SK-N-SH treated with all-trans-retinoic acid at 6 μM for 48 hours (cell line): ENCODE measurements around the gene MIA2.

Experiments used
- ATAC-seq: fragments of 200-7000 bp; cut with Tn5 transposase; 3 replicates; pipeline ENCODE4 v1.9.1; 2020; ENCODE audit warnings: mild to moderate bottlenecking, moderate library complexity
- ARNTL ChIP-seq: fragments of 450-650 bp; formaldehyde crosslinking; IDR thresholded peaks from 2 replicates; pipeline ENCODE4 v1.5.0; 2020; ENCODE audit warnings: low read depth, mild to moderate bottlenecking, moderate library complexity, borderline replicate concordance
- BACH2 ChIP-seq: fragments of 250-450 bp; sonication (Bioruptor Pico); IDR thresholded peaks from 2 replicates; pipeline ENCODE4 v1.9.0; 2021; ENCODE audit warnings: mild to moderate bottlenecking, borderline replicate concordance
- CSDC2 ChIP-seq: fragments of 250-450 bp; sonication (Bioruptor Pico); IDR thresholded peaks from 2 replicates; pipeline ENCODE4 v1.5.0; 2020; ENCODE audit warnings: mild to moderate bottlenecking, moderate library complexity
- ESRRG ChIP-seq: fragments of 250-450 bp; sonication (Bioruptor Pico); IDR thresholded peaks from 2 replicates; pipeline ENCODE4 v1.6.1; 2021; ENCODE audit warnings: mild to moderate bottlenecking
- GLIS3 ChIP-seq: fragments of 250-450 bp; sonication (Bioruptor Pico); IDR thresholded peaks from 2 replicates; pipeline ENCODE4 v1.5.0; 2020; ENCODE audit warnings: mild to moderate bottlenecking, moderate library complexity
- ISL1 ChIP-seq: fragments of 250-450 bp; sonication (Bioruptor Pico); IDR thresholded peaks from 2 replicates; pipeline ENCODE4 v2.1.2; 2022; ENCODE audit warnings: mild to moderate bottlenecking, moderate library complexity
- OSR1 ChIP-seq: fragments of 250-450 bp; sonication (Bioruptor Pico); IDR thresholded peaks from 2 replicates; pipeline ENCODE4 v1.8.0; 2022; ENCODE audit warnings: moderate library complexity, mild to moderate bottlenecking, inconsistent platforms
- PPARA ChIP-seq: fragments of 250-450 bp; sonication (Bioruptor Pico); IDR thresholded peaks from 2 replicates; pipeline ENCODE4 v1.5.0; 2020; ENCODE audit warnings: mild to moderate bottlenecking, borderline replicate concordance
- RARB ChIP-seq: fragments of 250-450 bp; sonication (Bioruptor Pico); IDR thresholded peaks from 2 replicates; pipeline ENCODE4 v1.8.0; 2021; ENCODE audit warnings: mild to moderate bottlenecking, moderate library complexity
- SNAI2 ChIP-seq: fragments of 250-450 bp; sonication (Bioruptor Pico); IDR thresholded peaks from 2 replicates; pipeline ENCODE4 v1.5.0; 2020; ENCODE audit warnings: mild to moderate bottlenecking, moderate library complexity
- TCF4 ChIP-seq: fragments of 250-450 bp; sonication (Bioruptor Pico); IDR thresholded peaks from 2 replicates; pipeline ENCODE4 v1.8.0; 2021; ENCODE audit warnings: mild to moderate bottlenecking, moderate library complexity, borderline replicate concordance
- TOX ChIP-seq: fragments of 250-450 bp; sonication (Bioruptor Pico); IDR thresholded peaks from 2 replicates; pipeline ENCODE4 v1.8.0; 2021; ENCODE audit warnings: mild to moderate bottlenecking, moderate library complexity, borderline replicate concordance
- ZC3H10 ChIP-seq: fragments of 250-450 bp; sonication (Bioruptor Pico); IDR thresholded peaks from 2 replicates; pipeline ENCODE4 v1.5.1; 2021; ENCODE audit warnings: mild to moderate bottlenecking, moderate library complexity
- ZFP3 ChIP-seq: fragments of 250-450 bp; sonication (Bioruptor Pico); IDR thresholded peaks from 2 replicates; pipeline ENCODE4 v1.5.0; 2020; ENCODE audit warnings: mild to moderate bottlenecking, moderate library complexity
- ZFP30 ChIP-seq: fragments of 450-650 bp; formaldehyde crosslinking; IDR thresholded peaks from 2 replicates; pipeline ENCODE4 v1.5.0; 2022; ENCODE audit warnings: mild to moderate bottlenecking, moderate library complexity
- ZNF565 ChIP-seq: fragments of 450-650 bp; formaldehyde crosslinking; conservative IDR thresholded peaks from 2 replicates; pipeline ENCODE4 v1.5.0; 2020; ENCODE audit warnings: low read depth, mild to moderate bottlenecking, moderate library complexity
- ZNF70 ChIP-seq: fragments of 450-650 bp; formaldehyde crosslinking; IDR thresholded peaks from 2 replicates; pipeline ENCODE4 v1.5.0; 2020; ENCODE audit warnings: mild to moderate bottlenecking, moderate library complexity
- ZNF8 ChIP-seq: fragments of 450-650 bp; formaldehyde crosslinking; IDR thresholded peaks from 2 replicates; pipeline ENCODE4 v1.5.0; 2020; ENCODE audit warnings: mild to moderate bottlenecking, moderate library complexity
- TF ChIP-seq, protein P1 (sequence below): fragments of 250-450 bp; sonication (Bioruptor Pico); IDR thresholded peaks from 2 replicates; pipeline ENCODE4 v1.8.0; 2020; ENCODE audit warnings: mild to moderate bottlenecking, moderate library complexity, borderline replicate concordance
- TF ChIP-seq, protein P2 (sequence below): fragments of 250-450 bp; sonication (Bioruptor Pico); IDR thresholded peaks from 2 replicates; pipeline ENCODE4 v1.5.1; 2020; ENCODE audit warnings: low read depth, mild to moderate bottlenecking, moderate library complexity
- TF ChIP-seq, protein P3 (sequence below): fragments of 250-450 bp; sonication (Bioruptor Pico); IDR thresholded peaks from 2 replicates; pipeline ENCODE4 v1.5.0; 2020; ENCODE audit warnings: mild to moderate bottlenecking, moderate library complexity
- TF ChIP-seq, protein P4 (sequence below): fragments of 250-450 bp; sonication (Bioruptor Pico); IDR thresholded peaks from 2 replicates; pipeline ENCODE4 v1.5.1; 2021; ENCODE audit warnings: mild to moderate bottlenecking, moderate library complexity
- TF ChIP-seq, protein P5 (sequence below): fragments of 250-450 bp; sonication (Bioruptor Pico); IDR thresholded peaks from 2 replicates; pipeline ENCODE4 v1.8.0; 2021; ENCODE audit warnings: low read depth, mild to moderate bottlenecking, moderate library complexity, borderline replicate concordance

MIA2 gene

DNA sequence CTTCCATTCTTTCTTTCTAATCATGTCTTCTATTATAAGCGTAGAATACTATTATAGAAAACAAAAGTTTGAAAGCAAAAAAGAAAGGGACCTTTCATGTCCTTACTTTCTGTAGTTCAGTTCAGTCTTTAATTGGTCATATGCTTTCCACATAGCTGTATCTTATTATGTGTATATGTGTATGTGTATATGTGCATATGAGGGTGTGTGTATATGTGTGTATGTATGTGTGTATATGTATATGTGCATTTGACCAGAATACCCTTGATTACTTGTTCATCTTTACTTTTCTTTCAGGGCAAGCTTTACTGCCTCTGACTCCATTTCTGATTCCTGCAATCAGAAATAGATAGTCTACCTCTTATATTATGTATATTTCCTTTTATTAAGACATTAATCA is 109.9 kb downstream of the MIA2 start:
- ATAC-seq = no peak
- TF ChIP-seq, protein P1, sequence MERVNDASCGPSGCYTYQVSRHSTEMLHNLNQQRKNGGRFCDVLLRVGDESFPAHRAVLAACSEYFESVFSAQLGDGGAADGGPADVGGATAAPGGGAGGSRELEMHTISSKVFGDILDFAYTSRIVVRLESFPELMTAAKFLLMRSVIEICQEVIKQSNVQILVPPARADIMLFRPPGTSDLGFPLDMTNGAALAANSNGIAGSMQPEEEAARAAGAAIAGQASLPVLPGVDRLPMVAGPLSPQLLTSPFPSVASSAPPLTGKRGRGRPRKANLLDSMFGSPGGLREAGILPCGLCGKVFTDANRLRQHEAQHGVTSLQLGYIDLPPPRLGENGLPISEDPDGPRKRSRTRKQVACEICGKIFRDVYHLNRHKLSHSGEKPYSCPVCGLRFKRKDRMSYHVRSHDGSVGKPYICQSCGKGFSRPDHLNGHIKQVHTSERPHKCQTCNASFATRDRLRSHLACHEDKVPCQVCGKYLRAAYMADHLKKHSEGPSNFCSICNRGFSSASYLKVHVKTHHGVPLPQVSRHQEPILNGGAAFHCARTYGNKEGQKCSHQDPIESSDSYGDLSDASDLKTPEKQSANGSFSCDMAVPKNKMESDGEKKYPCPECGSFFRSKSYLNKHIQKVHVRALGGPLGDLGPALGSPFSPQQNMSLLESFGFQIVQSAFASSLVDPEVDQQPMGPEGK (CRISPR knock-in tag) = no peak
- no peak for TF ChIP-seq ZNF565
- TF ChIP-seq ARNTL (CRISPR knock-in tag) = no peak
- no peak for TF ChIP-seq PPARA
- TF ChIP-seq ZFP3 (CRISPR knock-in tag) = no peak
- TF ChIP-seq TCF4 = no peak
- TF ChIP-seq ZFP30 (CRISPR knock-in tag) = no peak
- no peak for TF ChIP-seq GLIS3 (CRISPR knock-in tag)
- TF ChIP-seq, all 23 proteins: peak for 0

DNA sequence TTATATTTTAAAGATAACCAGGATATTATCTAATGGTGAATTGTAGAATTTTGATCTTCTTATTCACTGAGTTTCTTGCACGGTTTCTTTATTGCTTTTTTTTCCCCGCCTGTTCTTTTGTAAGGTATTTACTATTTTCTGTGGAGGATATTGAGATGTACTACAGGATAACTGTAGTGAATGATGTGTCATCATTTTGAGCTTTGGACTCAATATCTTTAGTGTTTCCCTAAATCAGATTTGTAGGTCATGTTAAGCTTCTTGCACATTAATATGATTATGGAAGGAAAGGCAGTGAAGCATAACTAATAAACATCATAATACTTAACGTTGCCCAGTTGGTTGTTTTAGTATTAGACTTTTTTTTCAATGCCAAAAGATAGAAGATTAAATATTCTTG is 117.2 kb downstream of the MIA2 start:
- ATAC-seq = no peak
- TF ChIP-seq, protein P2, sequence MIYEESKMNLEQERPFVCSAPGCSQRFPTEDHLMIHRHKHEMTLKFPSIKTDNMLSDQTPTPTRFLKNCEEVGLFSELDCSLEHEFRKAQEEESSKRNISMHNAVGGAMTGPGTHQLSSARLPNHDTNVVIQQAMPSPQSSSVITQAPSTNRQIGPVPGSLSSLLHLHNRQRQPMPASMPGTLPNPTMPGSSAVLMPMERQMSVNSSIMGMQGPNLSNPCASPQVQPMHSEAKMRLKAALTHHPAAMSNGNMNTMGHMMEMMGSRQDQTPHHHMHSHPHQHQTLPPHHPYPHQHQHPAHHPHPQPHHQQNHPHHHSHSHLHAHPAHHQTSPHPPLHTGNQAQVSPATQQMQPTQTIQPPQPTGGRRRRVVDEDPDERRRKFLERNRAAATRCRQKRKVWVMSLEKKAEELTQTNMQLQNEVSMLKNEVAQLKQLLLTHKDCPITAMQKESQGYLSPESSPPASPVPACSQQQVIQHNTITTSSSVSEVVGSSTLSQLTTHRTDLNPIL (CRISPR knock-in tag) = no peak
- TF ChIP-seq, protein P1 (CRISPR knock-in tag) = no peak
- TF ChIP-seq ISL1 (CRISPR knock-in tag) (no peak), RARB (no peak), ZNF70 (CRISPR knock-in tag) (no peak), GLIS3 (CRISPR knock-in tag) (no peak), PPARA (no peak), ZNF8 (CRISPR knock-in tag) (no peak), BACH2 (no peak), ZFP3 (CRISPR knock-in tag) (no peak), ZC3H10 (no peak), ESRRG (CRISPR knock-in tag) (no peak), TCF4 (no peak), ARNTL (CRISPR knock-in tag) (no peak), TOX (CRISPR knock-in tag) (no peak)
- TF ChIP-seq, protein P3, sequence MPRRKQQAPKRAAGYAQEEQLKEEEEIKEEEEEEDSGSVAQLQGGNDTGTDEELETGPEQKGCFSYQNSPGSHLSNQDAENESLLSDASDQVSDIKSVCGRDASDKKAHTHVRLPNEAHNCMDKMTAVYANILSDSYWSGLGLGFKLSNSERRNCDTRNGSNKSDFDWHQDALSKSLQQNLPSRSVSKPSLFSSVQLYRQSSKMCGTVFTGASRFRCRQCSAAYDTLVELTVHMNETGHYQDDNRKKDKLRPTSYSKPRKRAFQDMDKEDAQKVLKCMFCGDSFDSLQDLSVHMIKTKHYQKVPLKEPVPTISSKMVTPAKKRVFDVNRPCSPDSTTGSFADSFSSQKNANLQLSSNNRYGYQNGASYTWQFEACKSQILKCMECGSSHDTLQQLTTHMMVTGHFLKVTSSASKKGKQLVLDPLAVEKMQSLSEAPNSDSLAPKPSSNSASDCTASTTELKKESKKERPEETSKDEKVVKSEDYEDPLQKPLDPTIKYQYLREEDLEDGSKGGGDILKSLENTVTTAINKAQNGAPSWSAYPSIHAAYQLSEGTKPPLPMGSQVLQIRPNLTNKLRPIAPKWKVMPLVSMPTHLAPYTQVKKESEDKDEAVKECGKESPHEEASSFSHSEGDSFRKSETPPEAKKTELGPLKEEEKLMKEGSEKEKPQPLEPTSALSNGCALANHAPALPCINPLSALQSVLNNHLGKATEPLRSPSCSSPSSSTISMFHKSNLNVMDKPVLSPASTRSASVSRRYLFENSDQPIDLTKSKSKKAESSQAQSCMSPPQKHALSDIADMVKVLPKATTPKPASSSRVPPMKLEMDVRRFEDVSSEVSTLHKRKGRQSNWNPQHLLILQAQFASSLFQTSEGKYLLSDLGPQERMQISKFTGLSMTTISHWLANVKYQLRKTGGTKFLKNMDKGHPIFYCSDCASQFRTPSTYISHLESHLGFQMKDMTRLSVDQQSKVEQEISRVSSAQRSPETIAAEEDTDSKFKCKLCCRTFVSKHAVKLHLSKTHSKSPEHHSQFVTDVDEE (CRISPR knock-in tag) = no peak
- TF ChIP-seq, protein P4, sequence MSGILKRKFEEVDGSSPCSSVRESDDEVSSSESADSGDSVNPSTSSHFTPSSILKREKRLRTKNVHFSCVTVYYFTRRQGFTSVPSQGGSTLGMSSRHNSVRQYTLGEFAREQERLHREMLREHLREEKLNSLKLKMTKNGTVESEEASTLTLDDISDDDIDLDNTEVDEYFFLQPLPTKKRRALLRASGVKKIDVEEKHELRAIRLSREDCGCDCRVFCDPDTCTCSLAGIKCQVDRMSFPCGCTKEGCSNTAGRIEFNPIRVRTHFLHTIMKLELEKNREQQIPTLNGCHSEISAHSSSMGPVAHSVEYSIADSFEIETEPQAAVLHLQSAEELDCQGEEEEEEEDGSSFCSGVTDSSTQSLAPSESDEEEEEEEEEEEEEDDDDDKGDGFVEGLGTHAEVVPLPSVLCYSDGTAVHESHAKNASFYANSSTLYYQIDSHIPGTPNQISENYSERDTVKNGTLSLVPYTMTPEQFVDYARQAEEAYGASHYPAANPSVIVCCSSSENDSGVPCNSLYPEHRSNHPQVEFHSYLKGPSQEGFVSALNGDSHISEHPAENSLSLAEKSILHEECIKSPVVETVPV (CRISPR knock-in tag) = no peak

DNA sequence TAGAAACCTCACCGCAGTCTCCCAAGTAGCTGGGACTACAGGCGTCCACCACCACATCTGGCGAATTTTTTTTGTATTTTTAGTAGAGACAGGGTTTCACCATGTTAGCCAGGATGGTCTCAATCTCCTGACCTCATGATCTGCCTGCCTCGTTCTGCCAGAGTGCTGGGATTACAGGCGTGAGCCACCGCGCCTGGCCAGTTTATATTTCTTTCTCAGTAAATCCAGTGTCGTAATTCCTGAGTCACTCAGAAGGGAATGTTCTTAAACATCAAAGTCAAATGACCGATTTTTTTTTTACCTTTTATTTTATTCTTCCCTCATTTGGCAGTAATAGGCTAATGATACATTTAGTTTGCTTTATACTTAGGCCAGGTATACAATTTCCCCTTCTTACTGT is 118.0 kb downstream of the MIA2 start:
- ATAC-seq = no peak
- no peak for TF ChIP-seq CSDC2 (CRISPR knock-in tag)
- TF ChIP-seq ARNTL (CRISPR knock-in tag) = no peak
- TF ChIP-seq SNAI2 (CRISPR knock-in tag) = no peak
- TF ChIP-seq ESRRG (CRISPR knock-in tag) = no peak
- TF ChIP-seq, protein P3 (CRISPR knock-in tag) = no peak
- no peak for TF ChIP-seq GLIS3 (CRISPR knock-in tag)
- TF ChIP-seq ZNF565 = no peak
- no peak for TF ChIP-seq RARB
- TF ChIP-seq BACH2 = no peak
- no peak for TF ChIP-seq TOX (CRISPR knock-in tag)
- TF ChIP-seq OSR1 = no peak
- TF ChIP-seq, protein P5, sequence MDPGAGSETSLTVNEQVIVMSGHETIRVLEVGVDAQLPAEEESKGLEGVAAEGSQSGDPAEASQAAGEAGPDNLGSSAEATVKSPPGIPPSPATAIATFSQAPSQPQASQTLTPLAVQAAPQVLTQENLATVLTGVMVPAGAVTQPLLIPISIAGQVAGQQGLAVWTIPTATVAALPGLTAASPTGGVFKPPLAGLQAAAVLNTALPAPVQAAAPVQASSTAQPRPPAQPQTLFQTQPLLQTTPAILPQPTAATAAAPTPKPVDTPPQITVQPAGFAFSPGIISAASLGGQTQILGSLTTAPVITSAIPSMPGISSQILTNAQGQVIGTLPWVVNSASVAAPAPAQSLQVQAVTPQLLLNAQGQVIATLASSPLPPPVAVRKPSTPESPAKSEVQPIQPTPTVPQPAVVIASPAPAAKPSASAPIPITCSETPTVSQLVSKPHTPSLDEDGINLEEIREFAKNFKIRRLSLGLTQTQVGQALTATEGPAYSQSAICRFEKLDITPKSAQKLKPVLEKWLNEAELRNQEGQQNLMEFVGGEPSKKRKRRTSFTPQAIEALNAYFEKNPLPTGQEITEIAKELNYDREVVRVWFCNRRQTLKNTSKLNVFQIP (CRISPR knock-in tag) = no peak
- TF ChIP-seq, protein P2 (CRISPR knock-in tag) = no peak
- no peak for TF ChIP-seq ZFP3 (CRISPR knock-in tag)
